GM13976 (cell line): ENCODE results near the gene ULBP3.

Experiments
- DNase-seq: peaks from one replicate; pipeline ENCODE4 v3.0.0; 2012; ENCODE audit warnings: low spot score
- in situ Hi-C: fragments of 300-500 bp; cut with MboI; formaldehyde crosslinking; loops from one replicate; pipeline ENCODE4 v1.12.0; 2022; ENCODE audit warnings: low sequenced_read_pairs, mixed read lengths, inconsistent platforms; ENCODE audit not compliant: unreplicated experiment
- TF ChIP-seq, protein P1 (sequence below): IDR thresholded peaks from 2 replicates; pipeline ENCODE4 v1.5.1; 2012; ENCODE audit warnings: borderline replicate concordance, mild to moderate bottlenecking; ENCODE audit not compliant: insufficient read depth; ENCODE audit errors: extremely low read depth, missing control alignments, control extremely low read depth

Gene ULBP3

DNA sequence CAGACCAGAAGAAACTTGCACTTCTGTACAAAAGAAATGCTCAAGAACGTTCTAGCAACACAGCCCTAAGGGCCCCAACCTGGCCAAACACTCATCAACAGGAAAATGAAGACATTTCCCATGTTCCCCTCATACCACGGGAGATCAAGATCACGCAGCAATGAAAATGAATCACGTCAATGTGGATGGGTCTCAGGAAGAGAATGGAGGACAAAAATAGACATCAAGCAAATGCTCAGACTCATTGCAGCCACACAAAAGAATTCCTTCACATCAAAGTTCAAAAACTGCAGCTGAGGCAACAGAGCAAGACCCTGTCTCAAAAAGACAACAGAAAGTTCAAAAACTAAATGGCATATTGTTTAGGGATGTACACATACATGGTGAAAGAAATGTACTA lies 18.1 kb downstream of the ULBP3 start:
- in situ Hi-C loops = loop anchor here (25.0 kb wide), 1 partner anchor 761 kb away; no protein-coding TSS in a partner anchor
- no peak for DNase-seq
- TF ChIP-seq, protein P1, sequence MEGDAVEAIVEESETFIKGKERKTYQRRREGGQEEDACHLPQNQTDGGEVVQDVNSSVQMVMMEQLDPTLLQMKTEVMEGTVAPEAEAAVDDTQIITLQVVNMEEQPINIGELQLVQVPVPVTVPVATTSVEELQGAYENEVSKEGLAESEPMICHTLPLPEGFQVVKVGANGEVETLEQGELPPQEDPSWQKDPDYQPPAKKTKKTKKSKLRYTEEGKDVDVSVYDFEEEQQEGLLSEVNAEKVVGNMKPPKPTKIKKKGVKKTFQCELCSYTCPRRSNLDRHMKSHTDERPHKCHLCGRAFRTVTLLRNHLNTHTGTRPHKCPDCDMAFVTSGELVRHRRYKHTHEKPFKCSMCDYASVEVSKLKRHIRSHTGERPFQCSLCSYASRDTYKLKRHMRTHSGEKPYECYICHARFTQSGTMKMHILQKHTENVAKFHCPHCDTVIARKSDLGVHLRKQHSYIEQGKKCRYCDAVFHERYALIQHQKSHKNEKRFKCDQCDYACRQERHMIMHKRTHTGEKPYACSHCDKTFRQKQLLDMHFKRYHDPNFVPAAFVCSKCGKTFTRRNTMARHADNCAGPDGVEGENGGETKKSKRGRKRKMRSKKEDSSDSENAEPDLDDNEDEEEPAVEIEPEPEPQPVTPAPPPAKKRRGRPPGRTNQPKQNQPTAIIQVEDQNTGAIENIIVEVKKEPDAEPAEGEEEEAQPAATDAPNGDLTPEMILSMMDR = no peak

DNA sequence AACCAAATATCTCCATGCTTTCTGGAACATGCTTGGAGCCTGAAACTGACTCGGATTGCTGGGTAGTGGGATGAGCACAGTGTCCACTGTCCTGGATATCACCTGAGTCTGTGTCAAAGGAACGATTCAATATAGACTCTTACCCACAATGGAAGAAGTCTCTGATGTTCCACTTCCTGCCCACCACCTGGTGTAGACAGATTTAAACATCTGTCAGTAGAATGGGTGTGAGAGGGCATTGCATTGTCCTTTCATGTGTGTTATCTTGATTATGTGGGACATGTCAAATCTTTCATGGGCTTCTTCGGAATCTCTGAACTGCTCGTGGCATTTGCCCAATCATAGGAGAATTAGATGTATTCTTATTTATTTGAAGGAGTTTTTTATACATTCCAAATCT lies 20.8 kb downstream of the ULBP3 start:
- in situ Hi-C loops = no loop called here
- TF ChIP-seq, protein P1 = no peak
- no peak for DNase-seq

DNA sequence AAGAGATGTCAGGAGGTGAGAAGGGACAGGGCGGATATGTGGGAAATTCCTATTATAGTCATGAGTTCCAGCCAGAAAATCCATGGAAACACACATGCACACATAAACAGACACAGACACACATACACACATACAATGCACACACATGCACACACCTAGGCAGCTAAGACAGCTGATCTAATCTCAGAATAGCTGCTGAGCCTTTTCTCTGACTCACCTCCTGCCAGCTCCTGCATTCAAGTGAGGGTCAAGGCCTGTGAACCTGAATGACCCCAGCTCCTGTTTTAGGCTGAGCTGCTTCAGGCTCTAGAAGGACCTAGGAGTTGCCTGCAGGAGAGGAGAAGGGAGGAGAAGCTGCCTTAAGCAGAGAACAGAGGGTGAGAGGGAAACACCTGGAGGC lies 22.0 kb downstream of the ULBP3 start:
- in situ Hi-C loops = no loop called here
- no peak for DNase-seq
- TF ChIP-seq, protein P1 = no peak

DNA sequence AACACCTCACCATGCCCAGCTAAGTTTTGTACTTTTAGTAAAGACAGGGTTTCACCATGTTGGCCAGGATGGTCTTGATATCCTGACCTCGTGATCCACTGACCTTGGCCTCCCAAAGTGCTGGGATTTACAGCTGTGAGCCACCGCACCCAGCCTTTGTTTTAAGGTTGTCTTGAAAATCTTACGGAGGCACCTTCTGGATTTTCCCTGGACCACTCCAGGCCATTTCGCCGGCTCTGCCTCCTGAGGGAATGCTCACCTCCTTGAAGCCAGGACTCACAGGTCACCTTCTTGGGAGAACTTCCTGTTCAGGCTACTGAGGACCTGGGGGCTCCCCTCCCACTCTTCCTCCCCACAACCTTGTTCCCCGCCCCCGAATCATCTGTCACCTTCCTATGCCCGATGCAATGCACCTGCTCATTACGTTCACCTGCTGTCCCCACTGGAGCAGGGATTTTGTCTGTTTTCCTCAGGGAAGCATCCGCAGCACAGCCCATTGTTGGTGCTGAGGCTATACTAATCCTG lies 24.2 kb downstream of the ULBP3 start:
- TF ChIP-seq, protein P1 = no peak
- no peak for DNase-seq
- in situ Hi-C loops = no loop called here

DNA sequence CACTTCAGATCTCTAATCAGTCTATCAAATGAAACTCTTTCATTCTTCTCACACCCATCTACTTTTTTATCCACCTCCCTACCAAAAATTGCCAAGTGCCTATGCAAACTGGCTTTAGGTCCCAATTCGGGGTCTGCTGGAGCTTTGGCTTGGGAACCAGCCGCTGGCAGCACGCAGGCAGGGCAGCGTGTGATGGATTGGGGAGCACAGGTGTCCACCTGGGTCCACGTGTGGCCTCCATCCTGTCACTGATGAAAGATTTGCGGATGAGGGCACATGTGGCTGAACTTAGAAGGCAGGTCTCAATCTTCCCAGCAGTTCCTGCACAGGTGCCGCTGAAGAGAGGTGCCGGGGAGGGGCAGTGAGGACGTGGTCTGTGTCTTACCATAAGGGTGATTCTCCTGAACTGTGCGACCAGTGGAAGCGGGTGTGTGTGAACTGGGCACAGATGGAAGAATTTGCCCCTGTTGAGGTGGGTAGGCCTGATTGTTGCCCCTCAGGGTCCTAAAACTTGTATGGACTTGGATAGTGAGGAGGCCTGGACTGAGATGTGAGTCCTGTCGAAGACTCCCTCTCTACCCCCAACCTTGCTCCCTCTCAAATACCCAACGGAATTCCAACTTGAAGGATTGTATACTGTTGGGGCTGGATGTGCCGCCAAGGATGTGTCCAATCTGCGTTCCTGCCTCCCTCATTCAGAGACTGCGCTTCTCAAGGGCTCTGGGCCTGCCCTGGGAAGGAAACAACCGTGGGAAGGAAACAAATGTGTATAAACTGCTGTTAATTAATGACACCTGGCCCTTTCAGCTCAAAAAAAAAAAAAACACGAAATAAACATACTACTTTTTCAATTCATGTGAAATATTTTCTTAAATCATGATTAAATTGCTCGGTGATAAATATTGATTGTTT lies 25.2 kb downstream of the ULBP3 start:
- in situ Hi-C loops = no loop called here

DNA sequence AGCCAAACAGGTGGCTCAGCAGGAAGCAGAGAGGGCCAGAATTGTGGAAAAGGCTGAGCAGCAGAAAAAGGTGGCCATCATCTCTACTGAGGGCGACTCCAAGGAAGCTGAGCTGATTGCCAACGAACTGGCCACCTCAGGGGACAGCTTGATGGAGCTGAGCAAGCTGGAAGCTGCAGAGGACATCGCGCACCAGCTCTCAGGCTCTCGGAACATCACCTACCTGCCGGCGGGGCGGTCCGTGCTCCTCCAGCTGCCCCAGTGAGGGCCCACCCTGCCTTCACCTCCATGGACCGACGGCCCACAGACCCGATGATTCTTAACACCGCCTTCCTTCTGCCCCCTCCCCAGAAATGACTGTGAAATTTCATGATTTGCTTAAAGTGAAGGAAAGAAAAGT lies 25.8 kb downstream of the ULBP3 start:
- DNase-seq = no peak
- TF ChIP-seq, protein P1 = no peak
- in situ Hi-C loops = no loop called here

More for the DNA sequence above, 25.2 kb downstream of the ULBP3 start:
- no peak for DNase-seq
- TF ChIP-seq, protein P1 = no peak
